Neural crest cell (in vitro differentiated cells): ENCODE results near the gene GPR146. TPM values are rescaled to one million over a fixed set of nuclear protein-coding genes. Genes with fewer than 3 reads are reported as not detected.
A peak's percentile ranks its signal among the peaks of the same experiment; 100 is the strongest.

ENCODE experiments used
- DNase-seq: peaks from one replicate; pipeline ENCODE4 v3.0.0; 2021; ENCODE audit warnings: low read depth, mixed read lengths, low spot score
- H3K27ac Mint-ChIP-seq: one replicate; pipeline ENCODE4 v1.8.0; 2021; ENCODE audit warnings: mild to moderate bottlenecking, mixed read lengths; ENCODE audit not compliant: unreplicated experiment
- H3K27me3 Mint-ChIP-seq: 2 replicates; pipeline ENCODE4 v1.8.0; 2021; ENCODE audit warnings: low read depth, mild to moderate bottlenecking, mixed read lengths
- H3K36me3 Mint-ChIP-seq: 2 replicates; pipeline ENCODE4 v1.8.0; 2021; ENCODE audit warnings: low read depth, mild to moderate bottlenecking, mixed read lengths
- H3K4me1 Mint-ChIP-seq: 2 replicates; pipeline ENCODE4 v1.8.0; 2021; ENCODE audit warnings: mixed read lengths
- H3K4me3 Mint-ChIP-seq: one replicate; pipeline ENCODE4 v1.8.0; 2021; ENCODE audit warnings: mild to moderate bottlenecking, mixed read lengths
- H3K9me3 Mint-ChIP-seq: 2 replicates; pipeline ENCODE4 v1.8.0; 2021; ENCODE audit warnings: mixed read lengths
- total RNA-seq: library from RNA; stranded (reverse); gene quantifications from 2 replicates; pipeline ENCODE4 v1.2.1, GENCODE V29; 2021
- TF ChIP-seq, protein P1 (sequence below): fragments of 200-600 bp; sonication (generic); conservative IDR thresholded peaks from 2 replicates; pipeline ENCODE4 v1.5.0; 2021; ENCODE audit warnings: antibody characterized with exemption, mild to moderate bottlenecking

The GPR146 gene
- total RNA-seq, 1 donor from 2014 or later: not detected

DNA sequence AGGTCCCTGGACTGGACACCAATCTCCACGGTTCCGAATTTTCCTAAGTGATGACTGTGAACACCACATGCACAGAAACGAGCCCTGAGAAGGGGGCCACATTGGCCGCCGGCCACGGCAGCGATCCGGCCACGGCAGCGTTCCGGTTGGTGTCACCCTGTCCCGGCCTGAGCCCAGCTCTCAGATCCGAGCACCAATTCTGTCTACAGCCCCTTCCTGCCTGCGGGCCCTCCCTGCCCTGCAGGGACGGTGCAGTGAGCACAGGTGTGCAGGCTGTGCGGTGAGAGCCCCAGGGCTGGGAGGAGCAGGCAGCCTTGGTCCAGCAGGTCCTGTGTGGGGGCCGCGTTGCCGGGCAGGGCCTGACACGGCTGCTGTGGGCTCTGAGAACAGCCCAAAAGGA lies 29.7 kb upstream of the GPR146 start:
- Mint-ChIP-seq H3K4me1 (peaks cover 7% of the 10 kb centered on the region), H3K36me3 (no peaks in the 10 kb centered on the region), H3K27ac (no peak overlapping the region), H3K9me3 (no peaks in the 10 kb centered on the region), H3K4me3 (no peak overlapping the region), H3K27me3 (no peaks in the 10 kb centered on the region)
- TF ChIP-seq, protein P1, sequence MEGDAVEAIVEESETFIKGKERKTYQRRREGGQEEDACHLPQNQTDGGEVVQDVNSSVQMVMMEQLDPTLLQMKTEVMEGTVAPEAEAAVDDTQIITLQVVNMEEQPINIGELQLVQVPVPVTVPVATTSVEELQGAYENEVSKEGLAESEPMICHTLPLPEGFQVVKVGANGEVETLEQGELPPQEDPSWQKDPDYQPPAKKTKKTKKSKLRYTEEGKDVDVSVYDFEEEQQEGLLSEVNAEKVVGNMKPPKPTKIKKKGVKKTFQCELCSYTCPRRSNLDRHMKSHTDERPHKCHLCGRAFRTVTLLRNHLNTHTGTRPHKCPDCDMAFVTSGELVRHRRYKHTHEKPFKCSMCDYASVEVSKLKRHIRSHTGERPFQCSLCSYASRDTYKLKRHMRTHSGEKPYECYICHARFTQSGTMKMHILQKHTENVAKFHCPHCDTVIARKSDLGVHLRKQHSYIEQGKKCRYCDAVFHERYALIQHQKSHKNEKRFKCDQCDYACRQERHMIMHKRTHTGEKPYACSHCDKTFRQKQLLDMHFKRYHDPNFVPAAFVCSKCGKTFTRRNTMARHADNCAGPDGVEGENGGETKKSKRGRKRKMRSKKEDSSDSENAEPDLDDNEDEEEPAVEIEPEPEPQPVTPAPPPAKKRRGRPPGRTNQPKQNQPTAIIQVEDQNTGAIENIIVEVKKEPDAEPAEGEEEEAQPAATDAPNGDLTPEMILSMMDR: no peak
- DNase-seq: no peak

DNA sequence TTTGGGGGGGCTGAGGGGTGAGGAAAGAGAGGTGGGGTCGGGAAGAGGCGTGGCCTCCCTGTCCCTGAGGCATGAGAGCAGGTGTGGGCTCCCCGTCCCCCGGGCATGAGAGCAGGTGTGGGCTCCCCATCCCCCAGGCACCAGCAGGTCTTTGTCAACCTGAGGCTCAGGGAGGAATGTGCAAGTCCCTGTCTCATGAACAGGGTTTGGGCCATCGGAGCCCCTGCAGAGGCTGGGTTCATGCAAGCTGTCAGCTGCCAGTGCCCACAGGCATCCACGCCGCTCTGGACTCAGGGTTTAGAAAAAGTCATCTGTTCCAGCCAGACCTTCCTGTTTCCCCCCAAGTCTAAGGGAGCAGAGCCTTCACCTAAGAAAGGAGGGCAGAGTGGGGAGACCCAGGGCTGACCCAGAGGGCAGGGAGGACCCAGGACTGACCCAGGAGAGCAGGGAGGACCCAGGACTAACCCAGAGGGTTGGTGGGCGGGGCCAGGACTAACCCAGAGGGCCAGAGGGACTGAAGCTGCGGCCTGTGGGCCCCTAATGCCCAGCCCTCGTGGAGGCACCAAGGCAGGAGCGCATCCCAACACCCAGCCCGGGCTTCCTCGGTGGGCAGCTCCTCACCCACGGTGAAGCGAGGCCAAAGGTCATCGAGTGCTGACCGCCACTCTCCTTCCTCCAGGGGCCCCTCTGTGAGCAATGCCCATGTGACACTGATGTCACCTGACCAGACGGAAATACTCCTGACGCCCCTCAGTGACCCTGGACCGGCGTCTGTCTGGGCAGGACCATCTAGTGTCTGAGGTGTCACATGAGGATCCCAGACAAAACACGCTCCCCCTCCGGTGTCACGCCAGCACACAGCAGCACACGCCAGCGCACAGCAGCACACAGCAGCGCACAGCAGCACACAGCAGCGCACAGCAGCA lies 28.9 kb upstream of the GPR146 start:
- no peak for DNase-seq
- Mint-ChIP-seq H3K36me3 (no peaks in the 10 kb centered on the region), H3K27me3 (no peaks in the 10 kb centered on the region), H3K9me3 (no peaks in the 10 kb centered on the region), H3K27ac (no peak overlapping the region), H3K4me1 (peaks cover 7% of the 10 kb centered on the region), H3K4me3 (no peak overlapping the region)
- TF ChIP-seq, protein P1: no peak

DNA sequence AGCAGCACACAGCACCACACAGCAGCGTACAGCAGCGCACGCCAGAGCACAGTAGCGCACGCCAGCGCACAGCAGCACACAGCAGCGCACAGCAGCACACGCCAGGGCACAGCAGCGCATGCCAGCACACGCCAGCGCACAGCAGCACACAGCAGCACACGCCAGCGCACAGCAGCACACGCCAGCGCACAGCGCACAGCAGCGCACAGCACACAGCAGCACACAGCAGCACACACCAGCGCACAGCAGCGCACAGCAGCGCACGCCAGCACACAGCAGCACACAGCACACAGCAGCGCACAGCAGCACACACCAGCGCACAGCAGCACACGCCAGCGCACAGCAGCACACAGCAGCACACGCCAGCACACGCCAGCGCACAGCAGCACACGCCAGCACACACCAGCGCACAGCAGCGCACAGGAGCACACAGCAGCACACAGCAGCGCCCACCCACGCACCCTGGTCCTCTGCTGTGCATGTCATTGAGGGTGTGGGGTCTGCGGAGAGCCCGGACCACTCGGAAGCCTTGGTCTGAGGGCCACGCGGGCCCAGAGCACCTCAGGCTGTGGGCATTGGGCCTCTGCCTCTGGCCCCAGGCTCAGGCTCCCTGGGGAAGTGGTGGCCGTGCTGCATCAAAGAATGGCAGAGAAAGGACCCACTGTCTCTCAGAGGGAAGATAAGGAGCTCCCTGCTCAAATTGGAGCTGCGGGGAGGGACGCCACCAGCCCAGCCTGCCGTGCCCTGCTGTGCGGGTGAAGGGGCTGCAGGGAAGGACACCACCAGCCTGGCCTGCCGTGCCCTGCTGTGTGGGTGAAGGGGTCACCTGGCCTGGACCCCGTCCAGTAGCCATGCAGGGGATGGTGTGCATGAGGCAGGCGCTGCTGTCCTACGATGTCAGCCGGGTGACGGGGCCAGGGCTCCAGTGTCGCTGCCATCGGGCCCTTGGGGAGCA lies 27.5 kb upstream of the GPR146 start:
- DNase-seq: no peak
- H3K9me3 Mint-ChIP-seq: no peaks in the 10 kb centered on the region

DNA sequence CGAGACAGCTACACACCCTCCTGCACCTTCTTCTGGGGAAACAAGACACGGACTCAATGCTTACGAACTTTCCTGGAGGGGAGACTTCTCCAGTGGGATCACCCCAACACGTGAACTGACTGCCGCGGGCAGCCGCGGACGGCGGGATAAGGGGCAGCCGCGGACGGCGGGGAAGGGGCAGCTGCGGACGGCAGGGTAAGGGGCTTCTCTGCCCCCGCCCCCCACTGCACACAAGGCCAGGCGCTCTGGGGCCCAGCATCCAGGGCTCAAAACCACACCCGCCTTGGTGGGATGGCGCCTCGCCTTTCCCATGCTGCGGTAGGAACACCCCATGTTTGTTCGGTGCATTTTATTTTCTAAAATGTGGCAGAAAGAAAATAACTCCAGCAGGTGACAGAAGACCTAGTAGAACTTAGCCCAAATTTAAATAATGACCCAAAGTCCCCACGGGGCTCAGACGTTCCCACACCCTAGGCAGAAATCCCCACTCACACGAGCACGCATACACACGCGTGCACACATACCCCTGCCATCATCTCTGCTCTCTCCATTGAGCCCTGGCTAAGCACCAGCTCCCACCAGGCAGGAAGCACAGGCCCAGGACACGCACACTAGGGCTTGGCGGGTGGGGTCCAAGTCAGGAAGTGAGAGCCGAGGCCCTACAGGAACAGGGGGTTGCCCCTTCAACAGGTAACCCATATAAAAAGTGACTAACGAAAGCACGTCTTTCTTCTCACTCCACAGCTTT lies 26.6 kb upstream of the GPR146 start:
- TF ChIP-seq, protein P1: no peak
- Mint-ChIP-seq H3K9me3 (no peaks in the 10 kb centered on the region), H3K4me3 (no peak overlapping the region), H3K4me1 (peaks cover 7% of the 10 kb centered on the region), H3K27ac (peak overlapping the region; percentile 62), H3K27me3 (no peaks in the 10 kb centered on the region), H3K36me3 (peaks cover 12% of the 10 kb centered on the region)
- DNase-seq: no peak

More for the DNA sequence above, 27.5 kb upstream of the GPR146 start:
- Mint-ChIP-seq H3K36me3 (peaks cover 6% of the 10 kb centered on the region), H3K27me3 (no peaks in the 10 kb centered on the region), H3K27ac (no peak overlapping the region), H3K4me3 (no peak overlapping the region), H3K4me1 (peaks cover 7% of the 10 kb centered on the region)
- TF ChIP-seq, protein P1: no peak

DNA sequence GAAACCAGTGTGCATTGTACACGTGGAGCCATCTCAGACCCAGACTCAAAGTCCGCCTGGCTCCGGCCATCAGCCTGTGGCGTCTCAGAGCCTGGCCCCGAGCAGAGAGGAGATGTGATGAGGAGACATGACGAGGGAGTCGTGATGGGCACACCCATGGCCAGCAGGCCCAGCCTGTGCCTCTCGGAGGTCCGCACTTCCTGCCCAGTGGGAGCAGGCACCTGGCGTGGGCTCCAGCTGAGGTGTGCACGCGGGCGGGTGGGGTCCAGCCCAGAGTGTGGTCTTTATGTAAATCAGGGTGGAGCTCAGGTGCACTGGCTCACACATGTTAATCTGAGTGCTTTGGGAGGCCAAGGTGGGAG lies 26.0 kb upstream of the GPR146 start:
- no peak overlapping the region for H3K4me3 Mint-ChIP-seq
- TF ChIP-seq, protein P1: no peak
- H3K36me3 Mint-ChIP-seq: peaks cover 12% of the 10 kb centered on the region
- H3K9me3 Mint-ChIP-seq: no peaks in the 10 kb centered on the region
- H3K4me1 Mint-ChIP-seq: peaks cover 7% of the 10 kb centered on the region
- H3K27ac Mint-ChIP-seq: peak overlapping the region; percentile 62
- no peaks in the 10 kb centered on the region for H3K27me3 Mint-ChIP-seq
- no peak for DNase-seq
